Nephron progenitor cell (in vitro differentiated cells): ENCODE measurements around the gene CTSZ.

ENCODE experiments used
- DNase-seq: peaks from one replicate; pipeline ENCODE4 v3.0.0; 2021
- H3K27ac Mint-ChIP-seq: 2 replicates; pipeline ENCODE4 v1.8.0; 2021; ENCODE audit warnings: mild to moderate bottlenecking, moderate library complexity, mixed read lengths
- H3K27me3 Mint-ChIP-seq: 2 replicates; pipeline ENCODE4 v1.8.0; 2021; ENCODE audit warnings: mild to moderate bottlenecking, low read depth, mixed read lengths; ENCODE audit not compliant: poor library complexity
- H3K36me3 Mint-ChIP-seq: 2 replicates; pipeline ENCODE4 v1.8.0; 2021; ENCODE audit warnings: low read depth, mixed read lengths
- H3K4me1 Mint-ChIP-seq: 2 replicates; pipeline ENCODE4 v1.8.0; 2021; ENCODE audit warnings: mixed read lengths
- H3K4me3 Mint-ChIP-seq: 2 replicates; pipeline ENCODE4 v1.8.0; 2021; ENCODE audit warnings: mild to moderate bottlenecking, moderate library complexity, mixed read lengths
- H3K9me3 Mint-ChIP-seq: 2 replicates; pipeline ENCODE4 v1.8.0; 2021; ENCODE audit warnings: mild to moderate bottlenecking, moderate library complexity, mixed read lengths
- CTCF ChIP-seq: fragments of 200-600 bp; sonication (generic); IDR thresholded peaks from 2 replicates; pipeline ENCODE4 v1.5.0; 2021; ENCODE audit warnings: antibody characterized with exemption

CTSZ gene

GRCh38 chr20:59030911-59031563, 24.0 kb upstream of the CTSZ start:
- H3K27ac Mint-ChIP-seq, result peak overlapping the region; percentile 79
- DNase-seq, result no peak
- TF ChIP-seq CTCF, result no peak
- peaks cover 39% of the 10 kb centered on the region for H3K36me3 Mint-ChIP-seq
- H3K27me3 Mint-ChIP-seq, result no peaks in the 10 kb centered on the region
- peak overlapping the region; percentile 90 for H3K4me3 Mint-ChIP-seq
- H3K9me3 Mint-ChIP-seq, result no peaks in the 10 kb centered on the region
- peaks cover 69% of the 10 kb centered on the region for H3K4me1 Mint-ChIP-seq

GRCh38 chr20:59028812-59029211, 21.8 kb upstream of the CTSZ start:
- no peaks in the 10 kb centered on the region for H3K27me3 Mint-ChIP-seq

GRCh38 chr20:59027741-59028320, 20.8 kb upstream of the CTSZ start:
- no peaks in the 10 kb centered on the region for H3K9me3 Mint-ChIP-seq
- peaks cover 51% of the 10 kb centered on the region for H3K36me3 Mint-ChIP-seq
- peaks cover 64% of the 10 kb centered on the region for H3K4me1 Mint-ChIP-seq
- H3K27ac Mint-ChIP-seq, result peak overlapping the region; percentile 66
- H3K4me3 Mint-ChIP-seq, result peak overlapping the region; percentile 43
- H3K27me3 Mint-ChIP-seq, result peaks cover under 1% of the 10 kb centered on the region
- TF ChIP-seq CTCF, result no peak
- peak; percentile 39 for DNase-seq

More at GRCh38 chr20:59028812-59029211, 21.8 kb upstream of the CTSZ start:
- no peaks in the 10 kb centered on the region for H3K9me3 Mint-ChIP-seq
- peak overlapping the region; percentile 43 for H3K27ac Mint-ChIP-seq
- H3K4me1 Mint-ChIP-seq, result peaks cover 72% of the 10 kb centered on the region
- H3K4me3 Mint-ChIP-seq, result peak overlapping the region; percentile 71
- DNase-seq, result no peak
- no peak for TF ChIP-seq CTCF
- peaks cover 41% of the 10 kb centered on the region for H3K36me3 Mint-ChIP-seq

- H3K36me3 Mint-ChIP-seq, result peaks cover 58% of the 10 kb centered on the region
- H3K27ac Mint-ChIP-seq, result peak overlapping the region; percentile 66
- peaks cover 63% of the 10 kb centered on the region for H3K4me1 Mint-ChIP-seq
- H3K9me3 Mint-ChIP-seq, result no peaks in the 10 kb centered on the region
- TF ChIP-seq CTCF, result no peak
- H3K4me3 Mint-ChIP-seq, result peak overlapping the region; percentile 43
- DNase-seq, result no peak
- H3K27me3 Mint-ChIP-seq, result peaks cover 3% of the 10 kb centered on the region
Measured at GRCh38 chr20:59026904-59027740, 20.1 kb upstream of the CTSZ start.

GRCh38 chr20:59025511-59025910, 18.5 kb upstream of the CTSZ start:
- no peak for TF ChIP-seq CTCF
- H3K4me1 Mint-ChIP-seq, result peaks cover 62% of the 10 kb centered on the region
- peaks cover 3% of the 10 kb centered on the region for H3K27me3 Mint-ChIP-seq
- no peak for DNase-seq
- no peak overlapping the region for H3K27ac Mint-ChIP-seq
- no peaks in the 10 kb centered on the region for H3K9me3 Mint-ChIP-seq
- H3K4me3 Mint-ChIP-seq, result no peak overlapping the region
- H3K36me3 Mint-ChIP-seq, result peaks cover 58% of the 10 kb centered on the region
